ENCODE measurements around the gene EEPD1.

- no peak for TF ChIP-seq CTCF (IDR thresholded peaks at IDR 0.05)
- no peak for TF ChIP-seq EP300 (IDR thresholded peaks at IDR 0.05)
Measured at GRCh38 chr7:36160313-36160712, 7.3 kb downstream of the EEPD1 start.
